IPS-NIHi7 (cell line): ENCODE measurements around the gene NRP1.
"Not testable (repeated sequence)": the region's sequence is repeated elsewhere in the genome, so short reads cannot be mapped to it uniquely, and the experiment has no call there.

Source experiments
- DNase-seq: peaks from one replicate; pipeline ENCODE4 v3.0.0; 2012; ENCODE audit warnings: mixed read lengths; ENCODE audit errors: extremely low spot score

Gene NRP1

GRCh38 chr10:33334153-33334804 is at the start of gene NRP1:
Gene NRP1, minus strand, starts transcription at chr10:33334667. Its CDS starts 285 bp downstream, at chr10:33334382.
- DNase-seq, result peak; percentile 33

GRCh38 chr10:33384201-33384600 is 49.7 kb upstream of the NRP1 start:
- not testable (repeated sequence) for DNase-seq

GRCh38 chr10:33382921-33383713 is 48.6 kb upstream of the NRP1 start:
- DNase-seq, result no peak

- DNase-seq, result no peak
Observed at GRCh38 chr10:33382216-33382600, 47.7 kb upstream of the NRP1 start.

GRCh38 chr10:33381451-33382215 is 47.2 kb upstream of the NRP1 start:
- no peak for DNase-seq

GRCh38 chr10:33377658-33378025 is 43.2 kb upstream of the NRP1 start:
- no peak for DNase-seq

GRCh38 chr10:33376976-33377657 is 42.6 kb upstream of the NRP1 start:
- no peak for DNase-seq

- no peak for DNase-seq
Observed at GRCh38 chr10:33376476-33376875, 42.0 kb upstream of the NRP1 start.

- no peak for DNase-seq
Observed at GRCh38 chr10:33373263-33373662, 38.8 kb upstream of the NRP1 start.

- no peak for DNase-seq
Observed at GRCh38 chr10:33371234-33371633, 36.8 kb upstream of the NRP1 start.

GRCh38 chr10:33370434-33370930 is 36.0 kb upstream of the NRP1 start:
- no peak for DNase-seq

GRCh38 chr10:33368086-33368485 is 33.6 kb upstream of the NRP1 start:
- no peak for DNase-seq

- DNase-seq, result no peak
Observed at GRCh38 chr10:33365871-33366411, 31.5 kb upstream of the NRP1 start.

- DNase-seq, result no peak
Observed at GRCh38 chr10:33365301-33365700, 30.8 kb upstream of the NRP1 start.

- no peak for DNase-seq
Observed at GRCh38 chr10:33363106-33363505, 28.6 kb upstream of the NRP1 start.

GRCh38 chr10:33358016-33358415 is 23.5 kb upstream of the NRP1 start:
- DNase-seq, result no peak

GRCh38 chr10:33355274-33355673 is 20.8 kb upstream of the NRP1 start:
- DNase-seq, result no peak

- DNase-seq, result no peak
Observed at GRCh38 chr10:33353853-33354252, 19.4 kb upstream of the NRP1 start.

- no peak for DNase-seq
Observed at GRCh38 chr10:33353334-33353733, 18.9 kb upstream of the NRP1 start.

- no peak for DNase-seq
Observed at GRCh38 chr10:33352615-33353014, 18.1 kb upstream of the NRP1 start.

GRCh38 chr10:33352175-33352574 is 17.7 kb upstream of the NRP1 start:
- DNase-seq, result no peak

- no peak for DNase-seq
Observed at GRCh38 chr10:33350041-33350440, 15.6 kb upstream of the NRP1 start.
